Neural progenitor cell (in vitro differentiated cells): ENCODE results near the gene REEP3. TPM values are rescaled to one million over a fixed set of nuclear protein-coding genes. Genes with fewer than 3 reads are reported as not detected.
"Not testable (repeated sequence)": the region's sequence is repeated elsewhere in the genome, so short reads cannot be mapped to it uniquely, and the experiment has no call there.

Experiments used
- DNase-seq: peaks from one replicate; pipeline ENCODE4 v3.0.0-alpha.2; 2016; ENCODE audit warnings: low spot score
- H2AFZ ChIP-seq: fragments of 200-600 bp; sonication (generic); replicated peaks from 2 replicates; pipeline ENCODE4 v1.6.1; 2016; ENCODE audit warnings: antibody characterized with exemption
- H3F3A ChIP-seq: fragments of 200-600 bp; sonication (generic); 2 replicates; pipeline ENCODE4 v1.6.1; 2016; ENCODE audit warnings: antibody characterized with exemption, low read depth
- H3K27ac ChIP-seq: fragments of 200-600 bp; sonication (generic); 2 replicates; pipeline ENCODE4 v1.5.1; 2016; ENCODE audit warnings: mild to moderate bottlenecking
- H3K27me3 ChIP-seq: fragments of 200-600 bp; sonication (generic); 2 replicates; pipeline ENCODE4 v1.6.1; 2016; ENCODE audit warnings: mild to moderate bottlenecking, moderate library complexity
- H3K36me3 ChIP-seq: fragments of 200-600 bp; sonication (generic); 2 replicates; pipeline ENCODE4 v1.5.1; 2016
- H3K4me1 ChIP-seq: fragments of 200-600 bp; sonication (generic); 2 replicates; pipeline ENCODE4 v1.6.1; 2016; ENCODE audit warnings: mixed run types
- H3K4me2 ChIP-seq: fragments of 200-600 bp; sonication (generic); 2 replicates; pipeline ENCODE4 v1.6.1; 2016
- H3K4me3 ChIP-seq: fragments of 200-600 bp; sonication (generic); 2 replicates; pipeline ENCODE4 v1.5.1; 2016
- H3K79me2 ChIP-seq: fragments of 200-600 bp; sonication (generic); 2 replicates; pipeline ENCODE4 v1.6.1; 2016; ENCODE audit warnings: low read depth
- H3K9ac ChIP-seq: fragments of 200-600 bp; sonication (generic); 2 replicates; pipeline ENCODE4 v1.6.1; 2016
- H3K9me3 ChIP-seq: fragments of 200-600 bp; sonication (generic); 2 replicates; pipeline ENCODE4 v1.5.1; 2016; ENCODE audit warnings: low read depth
- H4K20me1 ChIP-seq: fragments of 200-600 bp; sonication (generic); 2 replicates; pipeline ENCODE4 v1.6.1; 2016; ENCODE audit warnings: low read depth
- H3K27ac Mint-ChIP-seq: 3 replicates; pipeline ENCODE4 v1.8.0; 2021; ENCODE audit warnings: mixed read lengths
- H3K27me3 Mint-ChIP-seq: 2 replicates; pipeline ENCODE4 v1.8.0; 2022; ENCODE audit warnings: low read depth, mild to moderate bottlenecking, inconsistent platforms, moderate library complexity, mixed read lengths; ENCODE audit not compliant: insufficient read depth
- H3K36me3 Mint-ChIP-seq: 3 replicates; pipeline ENCODE4 v1.8.0; 2021; ENCODE audit warnings: mixed read lengths
- H3K4me1 Mint-ChIP-seq: 3 replicates; pipeline ENCODE4 v1.8.0; 2021; ENCODE audit warnings: mixed read lengths
- H3K4me3 Mint-ChIP-seq: 3 replicates; pipeline ENCODE4 v1.8.0; 2021; ENCODE audit warnings: mild to moderate bottlenecking, moderate library complexity, mixed read lengths
- H3K9me3 Mint-ChIP-seq: 3 replicates; pipeline ENCODE4 v1.8.0; 2020; ENCODE audit warnings: mixed read lengths
- EZH2 ChIP-seq: fragments of 200-600 bp; sonication (generic); IDR thresholded peaks from 2 replicates; pipeline ENCODE4 v1.6.1; 2017; ENCODE audit warnings: antibody characterized with exemption, mild to moderate bottlenecking, moderate library complexity
- EZH2phosphoT487 ChIP-seq: fragments of 200-600 bp; sonication (generic); IDR thresholded peaks from 2 replicates; pipeline ENCODE4 v1.6.1; 2017; ENCODE audit warnings: antibody characterized with exemption
- total RNA-seq: library from RNA; depleted of rRNA; stranded (reverse); fragments of >200 nt; gene quantifications from 2 replicates; pipeline ENCODE4 v1.2.3, GENCODE V29; 2015; ENCODE audit warnings: low replicate concordance
- TF ChIP-seq, protein P1 (sequence below): fragments of 200-600 bp; sonication (generic); IDR thresholded peaks from 2 replicates; pipeline ENCODE4 v1.5.1; 2017; ENCODE audit warnings: antibody characterized with exemption, mild to moderate bottlenecking

The REEP3 gene
- total RNA-seq, 1 donor from 2014 or later: 42.0 TPM

DNA sequence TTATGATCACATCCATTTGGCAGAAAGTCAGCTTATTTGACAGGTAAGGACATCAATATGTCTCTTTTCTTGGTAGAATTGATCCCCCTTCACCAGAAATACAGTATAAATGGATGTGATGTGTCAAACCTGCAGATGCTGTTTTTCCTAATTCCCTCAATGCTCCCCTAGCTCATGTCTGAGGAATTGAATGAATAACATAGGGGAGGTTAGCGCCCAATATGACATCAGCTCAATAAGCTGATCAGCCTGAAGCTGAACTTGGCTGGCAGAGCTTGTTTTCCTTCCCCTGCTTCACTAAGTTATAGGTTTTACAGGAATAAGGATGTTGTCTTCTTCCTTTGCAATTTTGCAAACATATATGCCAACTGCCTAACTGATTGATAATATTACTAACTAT, 132.5 kb downstream of the REEP3 start:
- H3K36me3 ChIP-seq: no peaks in the 10 kb centered on the region
- H3K9me3 ChIP-seq: no peaks in the 10 kb centered on the region
- no peak overlapping the region for H2AFZ ChIP-seq
- no peak for DNase-seq
- Mint-ChIP-seq H3K27me3 (no peaks in the 10 kb centered on the region), H3K4me1 (peaks cover 11% of the 10 kb centered on the region), H3K36me3 (no peaks in the 10 kb centered on the region), H3K9me3 (peaks cover 2% of the 10 kb centered on the region), H3K4me3 (no peak overlapping the region), H3K27ac (no peak overlapping the region)
- no peaks in the 10 kb centered on the region for H4K20me1 ChIP-seq
- no peaks in the 10 kb centered on the region for H3K27me3 ChIP-seq
- H3K27ac ChIP-seq: no peak overlapping the region
- no peak overlapping the region for H3K4me2 ChIP-seq
- H3K9ac ChIP-seq: no peak overlapping the region
- H3K4me3 ChIP-seq: no peak overlapping the region
- H3F3A ChIP-seq: no peaks in the 10 kb centered on the region
- TF ChIP-seq EZH2phosphoT487 (no peak), EZH2 (no peak)
- TF ChIP-seq, protein P1, sequence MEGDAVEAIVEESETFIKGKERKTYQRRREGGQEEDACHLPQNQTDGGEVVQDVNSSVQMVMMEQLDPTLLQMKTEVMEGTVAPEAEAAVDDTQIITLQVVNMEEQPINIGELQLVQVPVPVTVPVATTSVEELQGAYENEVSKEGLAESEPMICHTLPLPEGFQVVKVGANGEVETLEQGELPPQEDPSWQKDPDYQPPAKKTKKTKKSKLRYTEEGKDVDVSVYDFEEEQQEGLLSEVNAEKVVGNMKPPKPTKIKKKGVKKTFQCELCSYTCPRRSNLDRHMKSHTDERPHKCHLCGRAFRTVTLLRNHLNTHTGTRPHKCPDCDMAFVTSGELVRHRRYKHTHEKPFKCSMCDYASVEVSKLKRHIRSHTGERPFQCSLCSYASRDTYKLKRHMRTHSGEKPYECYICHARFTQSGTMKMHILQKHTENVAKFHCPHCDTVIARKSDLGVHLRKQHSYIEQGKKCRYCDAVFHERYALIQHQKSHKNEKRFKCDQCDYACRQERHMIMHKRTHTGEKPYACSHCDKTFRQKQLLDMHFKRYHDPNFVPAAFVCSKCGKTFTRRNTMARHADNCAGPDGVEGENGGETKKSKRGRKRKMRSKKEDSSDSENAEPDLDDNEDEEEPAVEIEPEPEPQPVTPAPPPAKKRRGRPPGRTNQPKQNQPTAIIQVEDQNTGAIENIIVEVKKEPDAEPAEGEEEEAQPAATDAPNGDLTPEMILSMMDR: no peak
- H3K4me1 ChIP-seq: no peaks in the 10 kb centered on the region
- no peaks in the 10 kb centered on the region for H3K79me2 ChIP-seq

DNA sequence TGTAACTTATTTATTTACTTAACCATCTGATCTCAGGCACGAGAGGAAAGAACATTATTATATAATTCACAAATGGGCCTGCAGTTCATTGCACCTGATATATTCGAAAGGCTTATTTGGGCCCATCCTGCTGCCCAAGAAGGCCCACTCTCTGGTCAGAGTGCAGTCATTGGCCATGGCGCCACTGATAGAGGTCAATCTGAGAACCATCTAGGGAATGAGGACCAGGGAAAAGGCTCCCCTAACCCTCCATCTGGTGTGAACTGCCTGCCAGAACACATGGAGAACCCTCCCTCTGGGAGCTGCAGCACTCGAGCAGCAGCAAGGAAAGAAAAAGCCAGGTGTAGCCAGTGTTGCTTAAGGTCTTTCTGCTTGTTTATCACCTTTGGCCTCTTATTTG, 136.6 kb downstream of the REEP3 start:
- TF ChIP-seq EZH2 (no peak), EZH2phosphoT487 (no peak)
- TF ChIP-seq, protein P1: no peak
- H3K4me1 ChIP-seq: no peaks in the 10 kb centered on the region
- no peak overlapping the region for H3K4me2 ChIP-seq
- Mint-ChIP-seq H3K27me3 (no peaks in the 10 kb centered on the region), H3K4me3 (no peak overlapping the region), H3K9me3 (peaks cover 2% of the 10 kb centered on the region), H3K27ac (no peak overlapping the region), H3K36me3 (no peaks in the 10 kb centered on the region), H3K4me1 (peaks cover 11% of the 10 kb centered on the region)
- H3K36me3 ChIP-seq: no peaks in the 10 kb centered on the region
- no peaks in the 10 kb centered on the region for H3K27me3 ChIP-seq
- DNase-seq: no peak
- no peaks in the 10 kb centered on the region for H4K20me1 ChIP-seq
- no peaks in the 10 kb centered on the region for H3F3A ChIP-seq
- no peak overlapping the region for H3K4me3 ChIP-seq
- no peak overlapping the region for H3K9ac ChIP-seq
- H3K79me2 ChIP-seq: no peaks in the 10 kb centered on the region
- no peaks in the 10 kb centered on the region for H3K9me3 ChIP-seq
- no peak overlapping the region for H3K27ac ChIP-seq
- H2AFZ ChIP-seq: peak overlapping the region; percentile 45

DNA sequence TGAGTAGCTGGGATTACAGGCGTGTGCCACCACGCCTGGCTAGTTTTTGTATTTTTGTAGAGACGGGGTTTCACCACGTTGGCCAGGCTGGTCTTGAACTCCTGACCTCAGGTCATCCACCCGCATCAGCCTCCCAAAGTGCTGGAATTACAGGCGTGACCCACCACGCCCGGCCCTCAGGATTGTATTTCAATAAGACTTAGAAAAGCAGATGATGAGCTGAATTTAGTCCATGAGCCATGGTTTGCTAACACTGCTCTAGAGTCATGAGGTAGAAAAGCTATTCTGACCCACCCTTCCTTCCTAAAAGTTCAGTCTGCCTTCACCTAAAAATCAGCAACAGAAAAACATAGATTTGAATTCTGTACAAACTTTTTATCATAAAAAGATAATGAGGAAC, 139.7 kb downstream of the REEP3 start:
- H3K27me3 Mint-ChIP-seq, H2AFZ ChIP-seq, H3K9ac ChIP-seq, H3K36me3 Mint-ChIP-seq, H3K9me3 ChIP-seq, H3K27ac Mint-ChIP-seq, H3K27me3 ChIP-seq, H3F3A ChIP-seq, H3K79me2 ChIP-seq, DNase-seq, H3K4me2 ChIP-seq, H3K4me3 Mint-ChIP-seq, H4K20me1 ChIP-seq, H3K4me3 ChIP-seq, H3K36me3 ChIP-seq, H3K9me3 Mint-ChIP-seq, H3K4me1 ChIP-seq, H3K27ac ChIP-seq: not testable (repeated sequence)
- H3K4me1 Mint-ChIP-seq: peaks cover 11% of the 10 kb centered on the region

DNA sequence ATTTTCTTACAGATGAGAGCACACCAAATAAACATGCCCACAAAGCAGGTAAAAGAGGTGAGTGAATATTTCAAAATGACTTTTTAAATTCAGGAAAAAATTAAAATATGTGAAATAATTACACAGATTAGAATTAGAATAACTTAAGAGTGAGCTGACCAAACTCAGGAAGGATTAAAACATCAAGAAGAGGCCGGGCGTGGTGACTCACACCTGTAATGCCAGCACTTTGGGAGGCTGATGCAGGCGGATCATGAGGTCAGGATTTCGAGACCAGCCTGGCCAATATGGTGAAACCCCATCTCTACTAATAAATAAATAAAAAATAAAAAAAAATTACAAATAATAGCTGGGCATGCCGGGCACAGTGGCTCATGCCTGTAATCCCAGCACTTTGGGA, 140.1 kb downstream of the REEP3 start:
- no peaks in the 10 kb centered on the region for H3K79me2 ChIP-seq
- H3K36me3 ChIP-seq: no peaks in the 10 kb centered on the region
- no peak for DNase-seq
- Mint-ChIP-seq H3K36me3 (no peaks in the 10 kb centered on the region), H3K9me3 (no peaks in the 10 kb centered on the region), H3K4me3 (no peak overlapping the region), H3K27me3 (peaks cover 3% of the 10 kb centered on the region), H3K27ac (no peak overlapping the region), H3K4me1 (peaks cover 11% of the 10 kb centered on the region)
- no peak overlapping the region for H2AFZ ChIP-seq
- H3K4me3 ChIP-seq: no peak overlapping the region
- H3K9ac ChIP-seq: no peak overlapping the region
- H3K27ac ChIP-seq: no peak overlapping the region
- H3K4me1 ChIP-seq: no peaks in the 10 kb centered on the region
- no peak overlapping the region for H3K4me2 ChIP-seq
- H4K20me1 ChIP-seq: no peaks in the 10 kb centered on the region
- TF ChIP-seq, protein P1: no peak
- H3F3A ChIP-seq: peaks cover 3% of the 10 kb centered on the region
- no peaks in the 10 kb centered on the region for H3K9me3 ChIP-seq
- H3K27me3 ChIP-seq: no peaks in the 10 kb centered on the region
